Body of pancreas (tissue), 4 donors: Measurements from ENCODE around the gene MORF4L2.

Source experiments
- POLR2A ChIP-seq, 3 donors: fragments of 450-650 bp; IDR thresholded peaks; one replicate each; pipeline ENCODE4 v1.6.1; 2016; ENCODE audit warnings: antibody characterized with exemption in 3 of 3, mild to moderate bottlenecking in 2 of 3
- TF ChIP-seq, protein P1 (sequence below), 7 experiments: fragments of 450-650 bp in 4 of 7; fragments of 200-600 bp in 3 of 7; sonication (generic) in 3 of 7; IDR thresholded peaks; one replicate each; pipeline ENCODE4 v1.5.1; 2016 to 2019; ENCODE audit warnings: antibody characterized with exemption in 7 of 7

DNA sequence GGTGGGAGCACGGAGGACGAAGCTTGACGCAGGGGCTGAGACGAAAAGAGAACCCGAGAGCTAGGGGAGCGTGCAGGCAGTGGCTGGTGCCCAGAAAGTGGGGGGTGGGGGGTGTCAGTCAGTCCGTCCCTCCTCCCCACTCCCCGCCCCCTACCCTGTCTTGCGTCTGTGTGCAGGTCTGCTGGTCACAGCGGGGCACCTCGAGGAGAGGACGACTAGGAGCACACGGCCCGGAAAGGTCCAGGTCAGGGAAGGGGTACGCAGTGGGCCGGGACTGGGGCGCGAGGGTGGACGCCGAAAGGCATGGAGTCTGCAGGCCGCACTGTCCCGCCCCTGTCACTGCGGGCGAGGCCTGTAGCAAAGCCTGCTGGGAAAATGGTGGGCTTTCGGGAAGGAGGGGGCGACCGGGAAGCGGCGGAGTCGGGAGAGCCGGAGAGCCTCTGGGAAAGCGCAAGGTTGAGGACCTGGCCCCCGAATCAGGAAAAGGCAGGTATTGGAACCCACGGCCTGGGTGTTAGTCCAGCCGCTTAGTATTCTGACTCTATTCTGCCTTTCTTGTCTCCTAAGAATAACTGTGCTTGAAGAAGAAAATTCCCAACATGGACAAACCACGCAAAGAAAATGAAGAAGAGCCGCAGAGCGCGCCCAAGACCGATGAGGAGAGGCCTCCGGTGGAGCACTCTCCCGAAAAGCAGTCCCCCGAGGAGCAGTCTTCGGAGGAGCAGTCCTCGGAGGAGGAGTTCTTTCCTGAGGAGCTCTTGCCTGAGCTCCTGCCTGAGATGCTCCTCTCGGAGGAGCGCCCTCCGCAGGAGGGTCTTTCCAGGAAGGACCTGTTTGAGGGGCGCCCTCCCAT, 57.0 kb downstream of the MORF4L2 start:
- TF ChIP-seq, protein P1, sequence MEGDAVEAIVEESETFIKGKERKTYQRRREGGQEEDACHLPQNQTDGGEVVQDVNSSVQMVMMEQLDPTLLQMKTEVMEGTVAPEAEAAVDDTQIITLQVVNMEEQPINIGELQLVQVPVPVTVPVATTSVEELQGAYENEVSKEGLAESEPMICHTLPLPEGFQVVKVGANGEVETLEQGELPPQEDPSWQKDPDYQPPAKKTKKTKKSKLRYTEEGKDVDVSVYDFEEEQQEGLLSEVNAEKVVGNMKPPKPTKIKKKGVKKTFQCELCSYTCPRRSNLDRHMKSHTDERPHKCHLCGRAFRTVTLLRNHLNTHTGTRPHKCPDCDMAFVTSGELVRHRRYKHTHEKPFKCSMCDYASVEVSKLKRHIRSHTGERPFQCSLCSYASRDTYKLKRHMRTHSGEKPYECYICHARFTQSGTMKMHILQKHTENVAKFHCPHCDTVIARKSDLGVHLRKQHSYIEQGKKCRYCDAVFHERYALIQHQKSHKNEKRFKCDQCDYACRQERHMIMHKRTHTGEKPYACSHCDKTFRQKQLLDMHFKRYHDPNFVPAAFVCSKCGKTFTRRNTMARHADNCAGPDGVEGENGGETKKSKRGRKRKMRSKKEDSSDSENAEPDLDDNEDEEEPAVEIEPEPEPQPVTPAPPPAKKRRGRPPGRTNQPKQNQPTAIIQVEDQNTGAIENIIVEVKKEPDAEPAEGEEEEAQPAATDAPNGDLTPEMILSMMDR (IDR thresholded peaks at IDR 0.05) = peak in 2 of 7 experiments; percentile 14 to 42
- TF ChIP-seq POLR2A (IDR thresholded peaks at IDR 0.05) = peak; percentile 21 to 71 (median 67)
